OCI-LY3 (cell line): ENCODE data around the gene MED10.

Source experiments
- H2AFZ ChIP-seq: fragments of 200-600, 300-600 bp; shearing (Covaris generic); 2 replicates; pipeline ENCODE4 v1.6.0; 2014; ENCODE audit warnings: antibody characterized with exemption, low read depth, low read length
- H3K27ac ChIP-seq: fragments of 200-600, 300-600 bp; sonication (generic); 2 replicates; pipeline ENCODE4 v1.5.1; 2014; ENCODE audit warnings: mild to moderate bottlenecking, low read length, moderate library complexity, mixed read lengths
- H3K27me3 ChIP-seq: fragments of 200-600, 300-600 bp; sonication (generic); 2 replicates; pipeline ENCODE4 v1.6.1; 2014; ENCODE audit warnings: low read depth, low read length, mixed read lengths
- H3K36me3 ChIP-seq: fragments of 200-600, 300-600 bp; sonication (generic); replicated peaks from 2 replicates; pipeline ENCODE3; 2014; ENCODE audit warnings: low read depth, low read length, mixed read lengths
- H3K4me1 ChIP-seq: fragments of 300-600, 200-600 bp; sonication (generic); 2 replicates; pipeline ENCODE4 v1.6.1; 2014; ENCODE audit warnings: low read length, mixed read lengths
- H3K4me2 ChIP-seq: fragments of 200-600, 300-600 bp; sonication (generic); 2 replicates; pipeline ENCODE4 v1.6.1; 2014; ENCODE audit warnings: low read length, mixed read lengths
- H3K4me3 ChIP-seq: fragments of 300-600, 200-600 bp; sonication (generic); 2 replicates; pipeline ENCODE4 v1.5.1; 2014; ENCODE audit warnings: antibody characterized with exemption, mild to moderate bottlenecking, low read length, moderate library complexity
- H3K79me2 ChIP-seq: fragments of 300-600, 200-600 bp; shearing (Covaris generic); 2 replicates; pipeline ENCODE4 v1.6.1; 2014; ENCODE audit warnings: mild to moderate bottlenecking, low read length, mixed read lengths
- H3K9ac ChIP-seq: fragments of 300-600, 200-600 bp; shearing (Covaris generic); 2 replicates; pipeline ENCODE4 v1.6.0; 2014; ENCODE audit warnings: mild to moderate bottlenecking, low read length, moderate library complexity
- H3K9me3 ChIP-seq: fragments of 200-600, 300-600 bp; shearing (Covaris generic); 2 replicates; pipeline ENCODE4 v1.6.1; 2014; ENCODE audit warnings: low read length, mixed read lengths; ENCODE audit not compliant: insufficient read depth
- H4K20me1 ChIP-seq: fragments of 200-600, 300-600 bp; sonication (generic); 2 replicates; pipeline ENCODE4 v1.6.1; 2016; ENCODE audit warnings: low read length, mixed read lengths; ENCODE audit not compliant: insufficient read depth
- CTCF ChIP-seq: fragments of 200-600, 300-600 bp; sonication (generic); IDR thresholded peaks from 2 replicates; pipeline ENCODE4 v1.5.1; 2014; ENCODE audit warnings: antibody characterized with exemption, low read length, low read depth
- EZH2phosphoT487 ChIP-seq: fragments of 200-600 bp; shearing (Covaris generic); IDR thresholded peaks from 2 replicates; pipeline ENCODE4 v1.6.1; 2018; ENCODE audit warnings: antibody characterized with exemption, mixed run types, low read depth

The MED10 gene

DNA sequence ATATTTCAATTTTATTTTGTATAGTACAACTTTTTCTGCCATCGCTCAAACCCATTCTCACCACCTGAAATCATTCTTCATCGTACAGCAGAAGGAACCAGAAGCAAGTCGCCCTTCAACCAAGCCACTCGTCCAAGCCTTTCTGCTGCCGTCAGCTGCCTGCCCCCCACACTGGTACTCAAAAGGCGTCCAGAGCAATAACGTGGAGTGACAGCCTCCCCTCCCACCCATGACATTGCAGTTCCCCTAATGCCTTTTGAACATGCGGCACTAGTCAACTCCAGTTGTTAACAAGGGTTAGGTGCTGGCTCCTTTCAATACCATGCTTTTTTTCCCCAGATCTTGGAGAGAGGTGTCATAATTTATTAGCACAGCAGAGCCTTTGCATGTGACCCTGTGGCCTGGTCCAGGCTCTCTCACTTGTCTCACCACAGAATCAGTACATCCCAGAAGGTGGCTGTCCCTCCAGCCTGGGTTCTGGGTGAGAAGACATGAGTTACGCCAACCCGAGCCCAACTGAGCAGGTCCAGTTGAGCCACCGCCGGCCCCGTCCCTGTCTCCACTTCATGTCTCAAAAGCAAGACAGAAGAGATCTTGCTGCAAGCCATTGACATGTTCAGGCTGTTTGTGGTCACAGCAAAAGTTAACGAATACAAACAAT lies 20.4 kb upstream of the MED10 start:
- H3K79me2 ChIP-seq: no peaks in the 10 kb centered on the region
- H3K27ac ChIP-seq: no peak overlapping the region
- H3K4me3 ChIP-seq: no peak overlapping the region
- no peak overlapping the region for H3K9ac ChIP-seq
- peaks cover 10% of the 10 kb centered on the region for H3K4me1 ChIP-seq
- TF ChIP-seq CTCF: no peak
- no peak for TF ChIP-seq EZH2phosphoT487
- H3K36me3 ChIP-seq: no peaks in the 10 kb centered on the region
- H4K20me1 ChIP-seq: no peaks in the 10 kb centered on the region
- H3K27me3 ChIP-seq: no peaks in the 10 kb centered on the region
- no peak overlapping the region for H3K4me2 ChIP-seq
- H3K9me3 ChIP-seq: no peaks in the 10 kb centered on the region
- no peak overlapping the region for H2AFZ ChIP-seq

- Histone ChIP-seq H3K36me3 (no peaks in the 10 kb centered on the region), H4K20me1 (no peaks in the 10 kb centered on the region), H3K4me2 (no peak overlapping the region), H3K79me2 (no peaks in the 10 kb centered on the region), H3K27ac (no peak overlapping the region), H3K4me1 (no peaks in the 10 kb centered on the region), H3K27me3 (no peaks in the 10 kb centered on the region), H2AFZ (no peak overlapping the region), H3K9me3 (no peaks in the 10 kb centered on the region), H3K4me3 (no peak overlapping the region), H3K9ac (no peak overlapping the region)
- TF ChIP-seq EZH2phosphoT487 (no peak), CTCF (no peak)
Observed at GRCh38 chr5:6397536-6398269, 19.4 kb upstream of the MED10 start.

- Histone ChIP-seq H3K79me2 (no peaks in the 10 kb centered on the region), H3K4me2 (no peak overlapping the region), H3K9ac (no peak overlapping the region), H3K4me1 (no peaks in the 10 kb centered on the region), H3K9me3 (no peaks in the 10 kb centered on the region), H4K20me1 (no peaks in the 10 kb centered on the region), H3K4me3 (no peak overlapping the region), H3K27ac (no peak overlapping the region), H3K27me3 (no peaks in the 10 kb centered on the region), H2AFZ (no peak overlapping the region), H3K36me3 (no peaks in the 10 kb centered on the region)
- no peak for TF ChIP-seq CTCF
- no peak for TF ChIP-seq EZH2phosphoT487
Observed at GRCh38 chr5:6396836-6397535, 18.6 kb upstream of the MED10 start.

DNA sequence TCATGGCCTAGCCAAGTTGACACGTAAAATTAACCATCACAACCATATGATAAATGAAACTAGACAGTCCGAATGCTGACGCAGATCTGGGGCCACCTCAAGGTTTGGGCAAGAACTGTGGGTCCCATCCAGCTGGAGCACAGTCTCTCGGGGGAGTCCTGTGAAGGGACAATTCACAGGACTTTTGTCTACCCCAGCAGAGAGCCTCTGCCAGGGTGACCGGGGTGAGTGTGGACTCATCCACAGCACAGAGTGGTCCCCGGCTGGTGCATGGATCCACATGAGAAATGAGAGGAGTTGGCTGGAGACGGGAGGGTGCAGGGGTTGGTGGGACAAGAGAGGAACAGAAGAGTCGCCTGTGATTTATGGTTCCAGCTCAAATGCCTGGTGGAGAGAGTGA lies 17.7 kb upstream of the MED10 start:
- TF ChIP-seq EZH2phosphoT487 (no peak), CTCF (no peak)
- H3K9me3 ChIP-seq: no peaks in the 10 kb centered on the region
- no peak overlapping the region for H2AFZ ChIP-seq
- H4K20me1 ChIP-seq: no peaks in the 10 kb centered on the region
- H3K79me2 ChIP-seq: no peaks in the 10 kb centered on the region
- H3K27ac ChIP-seq: no peak overlapping the region
- no peaks in the 10 kb centered on the region for H3K4me1 ChIP-seq
- no peaks in the 10 kb centered on the region for H3K36me3 ChIP-seq
- no peak overlapping the region for H3K9ac ChIP-seq
- no peaks in the 10 kb centered on the region for H3K27me3 ChIP-seq
- H3K4me2 ChIP-seq: no peak overlapping the region
- no peak overlapping the region for H3K4me3 ChIP-seq
